Cardiac fibroblast (primary cell): Measurements from ENCODE around the gene AGMO.

Experiments used
- DNase-seq, 2 donors: peaks; one replicate each; pipeline versions ENCODE4 v3.0.0 to v3.0.0-alpha.2; 2010; ENCODE audit warnings: low read depth in 2 of 2
- H3K4me3 ChIP-seq, 2 donors: replicated peaks in 1 of 2; 1 replicate in 1 of 2; 2 replicates in 1 of 2; pipeline ENCODE4 v1.5.1; 2011; ENCODE audit warnings: low read depth in 2 of 2, low read length in 2 of 2, mild to moderate bottlenecking in 2 of 2, moderate library complexity in 1 of 2
- TF ChIP-seq, protein P1 (sequence below): IDR thresholded peaks from one replicate; pipeline ENCODE4 v1.5.1; 2011; ENCODE audit warnings: low read depth, mild to moderate bottlenecking, low read length, inconsistent platforms

AGMO gene

GRCh38 chr7:15332956-15333355 lies 228.9 kb downstream of the AGMO start:
- TF ChIP-seq, protein P1, sequence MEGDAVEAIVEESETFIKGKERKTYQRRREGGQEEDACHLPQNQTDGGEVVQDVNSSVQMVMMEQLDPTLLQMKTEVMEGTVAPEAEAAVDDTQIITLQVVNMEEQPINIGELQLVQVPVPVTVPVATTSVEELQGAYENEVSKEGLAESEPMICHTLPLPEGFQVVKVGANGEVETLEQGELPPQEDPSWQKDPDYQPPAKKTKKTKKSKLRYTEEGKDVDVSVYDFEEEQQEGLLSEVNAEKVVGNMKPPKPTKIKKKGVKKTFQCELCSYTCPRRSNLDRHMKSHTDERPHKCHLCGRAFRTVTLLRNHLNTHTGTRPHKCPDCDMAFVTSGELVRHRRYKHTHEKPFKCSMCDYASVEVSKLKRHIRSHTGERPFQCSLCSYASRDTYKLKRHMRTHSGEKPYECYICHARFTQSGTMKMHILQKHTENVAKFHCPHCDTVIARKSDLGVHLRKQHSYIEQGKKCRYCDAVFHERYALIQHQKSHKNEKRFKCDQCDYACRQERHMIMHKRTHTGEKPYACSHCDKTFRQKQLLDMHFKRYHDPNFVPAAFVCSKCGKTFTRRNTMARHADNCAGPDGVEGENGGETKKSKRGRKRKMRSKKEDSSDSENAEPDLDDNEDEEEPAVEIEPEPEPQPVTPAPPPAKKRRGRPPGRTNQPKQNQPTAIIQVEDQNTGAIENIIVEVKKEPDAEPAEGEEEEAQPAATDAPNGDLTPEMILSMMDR = no peak
- DNase-seq = no peak
- H3K4me3 ChIP-seq = no peak overlapping the region

- no peak overlapping the region for H3K4me3 ChIP-seq
- TF ChIP-seq, protein P1 = no peak
- DNase-seq = no peak
Observed at GRCh38 chr7:15330943-15331342, 230.9 kb downstream of the AGMO start.

DNA sequence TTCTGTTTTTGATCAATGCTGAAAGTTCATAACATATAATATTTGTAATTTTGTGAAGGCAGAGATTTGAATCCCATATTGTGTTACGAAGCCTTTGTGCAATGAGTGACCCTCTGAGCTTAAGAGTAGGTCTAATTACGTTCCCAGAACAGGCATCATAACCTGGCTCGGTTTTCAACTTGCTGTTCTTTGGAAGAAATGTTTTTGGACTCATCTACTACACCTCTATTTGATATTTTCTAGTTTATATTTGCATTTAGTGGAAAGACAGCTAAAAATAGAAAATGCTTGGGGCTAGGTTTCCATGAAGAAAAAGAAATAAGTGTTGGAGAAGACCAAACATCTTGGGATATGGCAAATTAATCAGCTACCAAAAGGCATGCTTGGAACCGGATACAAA lies 234.8 kb downstream of the AGMO start:
- TF ChIP-seq, protein P1 = no peak
- H3K4me3 ChIP-seq = no peak overlapping the region
- no peak for DNase-seq

- no peak overlapping the region for H3K4me3 ChIP-seq
- TF ChIP-seq, protein P1 = peak; percentile 69
- DNase-seq = peak; percentile 54 to 73
Observed at GRCh38 chr7:15326044-15326644, 235.7 kb downstream of the AGMO start.

DNA sequence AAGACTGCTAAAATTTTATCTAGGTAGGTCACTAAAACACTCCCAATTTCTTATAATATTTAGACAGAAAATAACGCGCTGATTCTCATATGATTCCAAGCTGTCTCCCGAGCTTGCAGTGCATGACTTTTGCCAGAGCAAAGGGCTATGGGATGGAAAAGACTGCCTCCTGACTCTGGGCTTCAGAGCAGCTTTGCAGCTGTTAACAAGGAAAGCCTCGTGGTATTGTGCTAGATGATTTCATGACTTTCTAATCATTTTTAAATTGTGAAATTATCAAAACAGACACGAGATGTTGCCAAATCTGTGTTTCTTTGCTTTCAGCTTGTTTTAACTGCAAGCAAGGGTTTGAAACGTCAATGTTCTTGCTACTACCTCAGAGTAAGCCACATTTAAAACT lies 238.3 kb downstream of the AGMO start:
- TF ChIP-seq, protein P1 = no peak
- no peak overlapping the region for H3K4me3 ChIP-seq
- peak; percentile 20 to 43 for DNase-seq

DNA sequence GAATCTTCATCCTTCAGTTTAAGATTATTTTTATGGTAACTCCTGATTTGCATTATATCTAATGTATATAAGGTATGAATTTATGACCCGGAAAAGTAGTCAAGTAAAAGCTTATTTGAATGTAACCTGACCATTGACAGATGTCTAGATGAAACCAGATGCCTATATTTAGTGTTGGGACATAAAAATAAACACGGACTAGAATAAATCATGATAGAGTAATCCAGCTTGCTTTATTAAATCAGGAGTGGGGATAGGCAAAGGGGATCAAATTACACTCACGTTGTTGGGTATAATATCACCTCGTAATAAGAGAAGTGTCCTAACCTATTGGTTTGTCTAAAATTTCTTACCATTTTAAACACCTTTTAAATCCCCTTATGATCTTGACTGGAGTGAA lies 244.6 kb downstream of the AGMO start:
- no peak for DNase-seq
- TF ChIP-seq, protein P1 = no peak
- no peak overlapping the region for H3K4me3 ChIP-seq

GRCh38 chr7:15315678-15316077 lies 246.1 kb downstream of the AGMO start:
- no peak overlapping the region for H3K4me3 ChIP-seq
- TF ChIP-seq, protein P1 = no peak
- DNase-seq = no peak
